WERI-Rb-1 (cell line): ENCODE results near the gene IER3.
A peak's percentile ranks its signal among the peaks of the same experiment; 100 is the strongest.

ENCODE experiments used
- DNase-seq: peaks from one replicate; pipeline ENCODE4 v3.0.0-alpha.2; 2020
- H3K27ac ChIP-seq: fragments of 250-450 bp; sonication (Bioruptor Pico); 2 replicates; pipeline ENCODE4 v1.5.1; 2020; ENCODE audit warnings: mild to moderate bottlenecking, moderate library complexity
- H3K27me3 ChIP-seq: fragments of 250-450 bp; sonication (Bioruptor Pico); 2 replicates; pipeline ENCODE4 v1.5.1; 2021; ENCODE audit warnings: mild to moderate bottlenecking, low read depth, moderate library complexity; ENCODE audit not compliant: insufficient read depth, severe bottlenecking
- H3K36me3 ChIP-seq: fragments of 250-450 bp; sonication (Bioruptor Pico); 2 replicates; pipeline ENCODE4 v1.5.1; 2020; ENCODE audit warnings: mild to moderate bottlenecking, moderate library complexity
- H3K4me3 ChIP-seq: 2 replicates; pipeline ENCODE4 v1.5.1; 2011; ENCODE audit warnings: low read depth, mild to moderate bottlenecking, control low read depth, low read length
- H3K9me3 ChIP-seq: fragments of 250-450 bp; sonication (Bioruptor Pico); 2 replicates; pipeline ENCODE4 v1.5.1; 2021; ENCODE audit warnings: mild to moderate bottlenecking, moderate library complexity; ENCODE audit not compliant: severe bottlenecking
- TF ChIP-seq, protein P1 (sequence below): IDR thresholded peaks from 2 replicates; pipeline ENCODE4 v1.5.1; 2011; ENCODE audit warnings: low read depth, mild to moderate bottlenecking, control low read depth, inconsistent platforms, low read length

The IER3 gene

DNA sequence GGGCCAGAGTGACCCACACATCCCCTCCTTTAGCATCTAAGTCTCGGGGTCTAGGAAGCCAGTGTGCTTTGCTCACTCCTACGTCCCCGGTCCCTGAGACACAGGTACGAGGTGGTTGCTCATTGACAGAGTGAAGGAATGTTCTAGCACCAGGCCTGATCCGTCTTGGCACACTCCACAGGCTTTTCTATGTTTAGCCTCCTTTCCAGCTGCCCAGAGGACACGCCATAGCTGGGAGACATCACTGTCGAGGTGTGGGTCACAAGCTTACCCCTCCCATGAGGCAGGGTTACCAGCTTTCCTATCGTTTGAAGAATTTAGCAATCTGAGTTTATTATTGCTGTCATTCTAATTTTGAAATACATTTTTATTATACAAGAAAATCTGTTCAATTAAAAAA is 30.4 kb upstream of the IER3 start:
- no peak overlapping the region for H3K27ac ChIP-seq
- DNase-seq, result no peak
- H3K9me3 ChIP-seq, result no peaks in the 10 kb centered on the region
- no peaks in the 10 kb centered on the region for H3K27me3 ChIP-seq
- H3K4me3 ChIP-seq, result no peak overlapping the region
- TF ChIP-seq, protein P1, sequence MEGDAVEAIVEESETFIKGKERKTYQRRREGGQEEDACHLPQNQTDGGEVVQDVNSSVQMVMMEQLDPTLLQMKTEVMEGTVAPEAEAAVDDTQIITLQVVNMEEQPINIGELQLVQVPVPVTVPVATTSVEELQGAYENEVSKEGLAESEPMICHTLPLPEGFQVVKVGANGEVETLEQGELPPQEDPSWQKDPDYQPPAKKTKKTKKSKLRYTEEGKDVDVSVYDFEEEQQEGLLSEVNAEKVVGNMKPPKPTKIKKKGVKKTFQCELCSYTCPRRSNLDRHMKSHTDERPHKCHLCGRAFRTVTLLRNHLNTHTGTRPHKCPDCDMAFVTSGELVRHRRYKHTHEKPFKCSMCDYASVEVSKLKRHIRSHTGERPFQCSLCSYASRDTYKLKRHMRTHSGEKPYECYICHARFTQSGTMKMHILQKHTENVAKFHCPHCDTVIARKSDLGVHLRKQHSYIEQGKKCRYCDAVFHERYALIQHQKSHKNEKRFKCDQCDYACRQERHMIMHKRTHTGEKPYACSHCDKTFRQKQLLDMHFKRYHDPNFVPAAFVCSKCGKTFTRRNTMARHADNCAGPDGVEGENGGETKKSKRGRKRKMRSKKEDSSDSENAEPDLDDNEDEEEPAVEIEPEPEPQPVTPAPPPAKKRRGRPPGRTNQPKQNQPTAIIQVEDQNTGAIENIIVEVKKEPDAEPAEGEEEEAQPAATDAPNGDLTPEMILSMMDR, result no peak
- no peaks in the 10 kb centered on the region for H3K36me3 ChIP-seq

DNA sequence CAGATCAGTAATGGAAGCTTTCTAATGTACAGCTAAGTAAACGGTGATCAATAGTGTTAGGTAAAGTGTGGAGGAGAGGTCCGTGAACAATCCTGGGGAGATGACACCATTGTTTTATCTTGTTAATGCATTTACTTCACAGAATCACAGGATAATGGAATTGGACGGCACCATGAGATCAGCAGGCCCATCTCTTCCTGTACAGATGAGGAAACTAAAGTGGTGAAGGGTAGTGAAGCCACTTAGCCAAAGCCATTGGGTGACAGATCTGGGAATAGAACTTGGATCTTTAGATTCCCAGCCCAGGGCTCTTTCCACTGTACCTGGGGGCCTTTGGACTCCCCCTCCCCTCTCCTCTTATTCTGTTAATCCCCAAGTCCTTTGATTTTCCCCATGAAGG is 26.2 kb upstream of the IER3 start:
- TF ChIP-seq, protein P1, result no peak
- H3K27me3 ChIP-seq, result no peaks in the 10 kb centered on the region
- H3K4me3 ChIP-seq, result no peak overlapping the region
- H3K36me3 ChIP-seq, result no peaks in the 10 kb centered on the region
- H3K27ac ChIP-seq, result no peak overlapping the region
- H3K9me3 ChIP-seq, result no peaks in the 10 kb centered on the region
- no peak for DNase-seq

- H3K27ac ChIP-seq, result no peak overlapping the region
- H3K36me3 ChIP-seq, result no peaks in the 10 kb centered on the region
- DNase-seq, result no peak
- H3K4me3 ChIP-seq, result no peak overlapping the region
- H3K9me3 ChIP-seq, result no peaks in the 10 kb centered on the region
- TF ChIP-seq, protein P1, result no peak
- no peaks in the 10 kb centered on the region for H3K27me3 ChIP-seq
These were observed 25.6 kb upstream of the IER3 start for GRCh38 chr6:30769853-30770524.

DNA sequence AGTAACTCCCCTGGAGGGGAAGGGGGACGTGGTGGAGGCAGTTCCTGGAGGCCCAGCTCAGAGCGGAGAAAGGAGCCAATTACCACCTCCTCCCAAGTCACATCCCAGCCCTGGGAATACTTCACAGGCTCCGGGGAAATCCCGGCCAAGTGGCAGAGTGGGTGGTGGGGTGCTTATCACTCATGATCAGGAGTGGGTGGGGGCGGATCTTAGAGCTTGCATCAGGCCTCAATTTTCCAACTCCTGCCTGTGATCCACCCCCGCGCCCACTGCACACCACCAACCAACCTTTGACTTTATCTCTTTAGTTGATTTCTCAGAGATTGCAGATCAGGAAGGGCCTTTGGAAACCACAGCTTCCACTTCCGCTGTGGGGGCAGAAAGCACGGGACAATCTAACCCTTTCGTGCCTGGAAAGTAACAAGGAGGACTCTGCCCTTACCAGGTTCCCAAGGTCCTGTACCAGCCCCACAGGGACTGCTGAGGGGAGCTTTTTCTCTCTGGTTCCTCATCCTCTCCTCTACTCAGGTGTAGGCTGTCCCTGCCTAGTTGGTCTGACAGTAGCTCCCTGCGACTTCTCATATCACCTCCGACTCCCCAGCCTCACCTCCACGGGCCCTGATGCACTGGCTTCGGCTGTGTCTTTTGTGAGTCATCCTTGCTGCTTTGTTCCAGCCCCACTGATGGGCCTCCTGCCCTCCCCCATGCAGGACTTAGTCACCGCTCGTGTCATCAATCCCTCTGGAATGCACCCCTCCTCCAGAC is 24.9 kb upstream of the IER3 start:
- Histone ChIP-seq H3K27me3 (no peaks in the 10 kb centered on the region), H3K4me3 (no peak overlapping the region), H3K27ac (no peak overlapping the region), H3K9me3 (no peaks in the 10 kb centered on the region), H3K36me3 (no peaks in the 10 kb centered on the region)
- DNase-seq, result peak; percentile 54
- TF ChIP-seq, protein P1, result no peak

DNA sequence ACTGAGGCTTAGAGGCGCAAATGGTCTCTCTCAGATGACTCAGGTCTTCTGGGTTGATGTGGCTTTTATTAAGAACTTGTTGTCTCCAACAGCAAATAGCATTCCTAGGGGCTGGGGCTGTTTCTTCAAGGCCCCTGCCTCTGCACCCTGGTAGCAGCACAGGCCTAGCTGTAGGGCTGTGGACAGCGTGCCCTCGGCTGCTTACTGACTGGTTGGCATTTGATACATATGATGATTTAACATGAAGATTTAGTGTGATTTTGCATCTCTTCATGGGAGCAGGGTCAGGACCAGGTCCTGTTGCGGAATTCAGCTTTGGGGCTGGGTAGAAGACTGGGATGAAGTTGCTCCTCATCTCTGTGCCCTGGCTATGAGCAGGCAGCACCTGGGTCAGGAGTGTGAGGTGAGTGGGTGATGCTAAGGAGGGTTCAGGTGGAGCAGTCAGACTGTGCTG is 24.3 kb upstream of the IER3 start:
- H3K9me3 ChIP-seq, result no peaks in the 10 kb centered on the region
- H3K27ac ChIP-seq, result no peak overlapping the region
- H3K36me3 ChIP-seq, result no peaks in the 10 kb centered on the region
- DNase-seq, result no peak
- TF ChIP-seq, protein P1, result no peak
- H3K27me3 ChIP-seq, result no peaks in the 10 kb centered on the region
- H3K4me3 ChIP-seq, result no peak overlapping the region
